NCI-H1694 treated with DMSO at 0.1 percent for 48 hours (cell line): ENCODE data around the gene HNMT.
"Not testable (repeated sequence)": the region's sequence is repeated elsewhere in the genome, so short reads cannot be mapped to it uniquely, and the experiment has no call there.

Experiments used
- DNase-seq: peaks from one replicate; lab custom pipeline; 2025; lab: John Stamatoyannopoulos, UW

HNMT gene

DNA sequence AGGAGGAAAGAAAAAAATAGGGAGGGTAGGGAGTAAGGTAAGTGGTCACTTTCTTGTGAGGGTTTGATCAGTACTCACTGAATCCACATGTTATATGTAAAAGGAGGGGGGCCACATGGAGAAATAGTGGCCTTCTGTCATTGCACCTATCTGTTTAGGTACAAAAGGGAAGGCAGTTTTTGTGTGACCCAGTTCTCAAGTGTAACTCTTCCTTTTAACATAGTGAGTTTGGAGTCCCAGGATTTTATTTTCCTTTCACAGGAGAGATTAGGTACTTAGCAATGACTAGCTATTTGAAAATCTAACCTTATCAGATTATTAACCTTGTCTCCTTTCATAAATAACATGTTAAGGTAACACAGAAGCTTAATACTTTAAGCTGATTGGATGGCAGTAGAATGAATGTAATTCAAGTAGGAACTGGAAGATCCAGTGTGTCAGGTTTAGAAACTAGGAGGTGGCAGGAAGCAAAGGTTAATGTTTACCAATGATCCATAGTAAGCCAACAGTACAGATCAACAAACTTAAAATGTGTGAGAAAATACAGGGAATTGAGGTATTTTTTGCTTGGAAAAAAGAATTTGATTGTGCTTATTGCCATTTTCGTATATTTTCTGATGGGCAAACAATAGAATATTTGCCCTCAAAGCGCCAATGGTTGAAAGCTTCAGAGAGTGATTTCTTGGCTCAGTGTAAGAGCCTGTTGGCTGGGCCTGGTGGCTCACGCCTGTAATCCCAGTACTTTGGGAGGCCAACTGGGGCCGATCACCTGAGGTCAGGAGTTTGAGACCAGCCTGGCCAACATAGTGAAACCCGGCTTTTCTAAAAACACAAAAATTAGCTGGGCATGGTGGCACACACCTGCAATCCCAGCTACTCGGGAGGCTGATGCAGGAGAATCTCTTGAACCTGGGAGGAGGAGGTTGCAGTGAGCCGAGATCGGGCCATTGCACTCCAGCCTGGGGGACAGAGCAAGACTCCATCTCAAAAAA, 11.3 kb downstream of the HNMT start:
- no peak for DNase-seq

DNA sequence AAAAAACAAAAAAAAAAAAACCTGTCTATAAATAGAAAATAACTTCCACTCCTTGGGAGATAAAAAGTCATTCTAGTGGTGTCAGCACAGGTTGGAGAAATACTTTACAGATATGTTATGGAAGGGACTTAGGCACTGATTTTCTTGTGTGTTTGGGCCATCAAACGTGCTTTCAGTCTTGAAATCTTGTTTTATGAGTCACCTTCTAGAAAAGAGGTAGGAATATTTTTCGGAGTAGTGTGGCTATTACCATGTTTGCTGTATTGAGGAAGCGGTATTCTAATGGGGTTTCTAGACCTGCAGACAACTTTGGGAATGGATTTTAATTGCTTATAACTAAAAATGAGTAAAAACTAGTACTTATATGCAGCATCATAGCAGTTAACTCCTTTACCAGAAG, 12.0 kb downstream of the HNMT start:
- no peak for DNase-seq

DNA sequence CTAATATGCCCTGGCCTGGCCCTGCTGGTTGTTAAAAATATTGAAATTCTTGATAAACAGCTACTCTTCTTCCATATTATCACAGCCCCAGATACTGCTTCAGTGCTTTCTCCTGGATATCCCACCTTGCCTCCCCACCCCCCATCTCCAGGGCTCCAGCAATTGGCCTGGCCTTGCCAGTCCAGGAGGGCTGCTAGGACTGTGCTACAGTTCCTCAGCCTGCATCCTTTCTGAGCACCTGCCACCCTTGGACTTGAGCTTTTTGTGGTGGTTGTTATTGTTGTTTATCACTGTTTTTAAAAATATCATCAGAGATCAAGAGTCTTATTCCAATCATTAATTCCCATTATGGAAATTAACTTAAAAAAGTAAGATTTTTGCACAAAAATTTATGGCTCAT, 13.5 kb downstream of the HNMT start:
- no peak for DNase-seq

DNA sequence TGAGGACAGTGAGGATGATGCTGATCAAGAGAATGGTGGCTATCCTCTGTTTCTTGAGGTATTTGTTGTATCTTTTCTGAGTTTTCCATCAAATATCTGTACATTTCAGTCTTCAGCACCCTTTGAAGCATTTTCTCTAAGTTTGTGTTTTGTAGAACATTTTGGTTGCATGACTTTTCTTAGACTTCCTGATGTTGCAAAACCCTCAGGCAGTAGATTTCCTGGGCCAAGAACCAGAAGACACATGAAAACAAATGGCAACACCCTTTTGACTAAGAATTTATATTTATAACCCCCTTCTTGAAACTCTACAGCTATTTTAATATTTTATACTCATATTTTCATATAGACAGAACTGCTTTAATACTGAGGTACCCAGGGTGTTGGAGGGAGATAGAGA, 16.2 kb downstream of the HNMT start:
- DNase-seq: no peak

DNA sequence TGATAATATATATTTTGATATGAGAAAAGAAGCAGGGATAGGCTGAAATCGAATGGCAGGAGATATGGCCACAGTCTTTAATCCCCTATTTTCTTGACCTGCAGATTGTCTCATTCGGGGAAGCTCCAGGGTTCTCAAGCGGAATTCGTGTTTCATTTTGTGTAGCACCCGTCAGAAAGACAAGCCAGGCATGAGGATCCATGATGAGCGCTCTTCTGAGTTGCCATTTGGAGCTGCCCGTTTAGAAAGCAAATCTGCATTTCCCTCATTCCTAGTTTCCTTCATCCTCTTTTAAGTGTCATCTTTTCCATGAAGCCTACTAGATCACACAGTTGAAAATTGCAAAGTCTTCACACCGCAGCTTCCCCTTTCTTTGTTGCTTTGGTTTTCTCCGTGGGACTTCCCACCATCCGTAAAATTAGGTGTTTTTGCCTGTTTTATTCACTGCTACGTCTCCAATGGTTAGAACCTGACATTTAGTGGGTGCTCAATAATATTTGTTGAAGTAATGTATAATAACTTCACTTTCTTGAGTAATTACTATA, 16.9 kb downstream of the HNMT start:
- no peak for DNase-seq

DNA sequence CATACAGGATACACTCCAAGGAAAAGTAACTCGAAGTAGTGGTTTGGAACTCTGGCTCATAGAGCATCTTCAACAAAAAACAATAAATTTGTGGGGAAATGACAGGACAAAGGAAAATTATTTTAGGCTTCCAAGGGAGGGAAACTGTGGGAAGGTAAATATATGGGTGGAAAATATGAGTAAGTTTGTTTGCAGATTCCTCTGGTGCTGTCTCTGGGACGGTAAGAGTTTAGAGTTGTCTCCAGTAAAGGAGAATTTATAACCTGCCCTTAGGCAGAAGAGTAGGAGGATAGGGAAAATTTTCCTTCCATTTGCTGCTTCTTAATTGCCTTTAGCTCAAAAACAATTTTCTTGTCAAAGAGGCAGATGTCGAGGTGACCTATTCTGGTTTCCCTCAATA, 19.3 kb downstream of the HNMT start:
- no peak for DNase-seq

DNA sequence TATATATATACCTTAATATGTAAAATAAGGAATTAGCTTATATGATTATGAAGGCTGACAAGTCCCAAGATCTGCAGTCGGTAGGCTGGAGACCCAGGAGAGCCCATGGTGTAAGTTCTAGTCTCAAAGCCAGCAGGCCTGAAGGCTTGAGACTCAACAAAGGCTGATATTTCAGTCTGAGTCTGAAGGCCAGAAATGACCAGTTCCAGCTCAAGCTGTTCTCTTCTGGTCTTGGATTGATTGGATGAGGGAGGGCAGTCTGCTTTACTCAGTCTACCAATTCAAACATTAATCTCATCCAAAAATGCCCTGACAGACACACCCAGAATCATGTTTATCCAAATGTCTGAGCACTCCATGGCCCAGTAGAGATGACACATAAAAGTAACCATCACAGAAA, 22.0 kb downstream of the HNMT start:
- DNase-seq: no peak

DNA sequence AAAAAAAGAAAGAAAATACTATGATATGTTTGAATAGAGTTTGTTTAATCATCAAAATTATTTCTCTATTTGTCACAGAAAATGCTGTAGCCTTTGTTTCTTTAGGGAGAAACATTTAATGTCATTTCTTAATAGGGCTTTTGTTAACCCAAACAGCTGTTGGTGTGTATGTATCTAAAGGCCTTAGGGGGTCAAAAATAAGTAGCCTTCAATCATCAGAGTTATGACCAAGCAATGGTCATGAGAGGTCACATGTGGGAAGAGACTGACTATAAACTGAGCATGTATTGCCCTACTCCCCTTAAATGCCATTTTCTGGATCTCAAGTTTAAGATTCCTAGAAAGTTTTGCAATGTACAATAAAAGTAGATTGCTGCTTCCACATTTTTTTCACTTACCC, 22.7 kb downstream of the HNMT start:
- no peak for DNase-seq

DNA sequence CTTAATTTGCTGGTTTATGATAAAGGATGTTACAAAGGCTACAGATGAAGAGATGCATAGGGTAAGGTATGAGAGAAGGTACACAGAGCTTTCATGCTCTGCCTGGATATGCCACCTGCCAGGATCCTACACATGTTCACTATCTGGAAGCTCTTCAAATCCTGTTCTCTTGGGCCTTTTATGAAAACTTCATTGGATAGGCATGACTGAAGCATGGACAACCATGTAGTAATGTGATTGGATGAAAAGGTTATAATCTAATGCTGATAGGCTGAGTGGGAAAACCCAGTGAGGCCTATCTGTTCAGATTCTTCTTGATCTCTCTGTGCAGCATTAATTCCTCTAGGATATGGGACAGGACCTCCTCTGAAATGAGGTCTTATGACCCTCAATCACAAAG, 26.8 kb downstream of the HNMT start:
- DNase-seq: no peak

DNA sequence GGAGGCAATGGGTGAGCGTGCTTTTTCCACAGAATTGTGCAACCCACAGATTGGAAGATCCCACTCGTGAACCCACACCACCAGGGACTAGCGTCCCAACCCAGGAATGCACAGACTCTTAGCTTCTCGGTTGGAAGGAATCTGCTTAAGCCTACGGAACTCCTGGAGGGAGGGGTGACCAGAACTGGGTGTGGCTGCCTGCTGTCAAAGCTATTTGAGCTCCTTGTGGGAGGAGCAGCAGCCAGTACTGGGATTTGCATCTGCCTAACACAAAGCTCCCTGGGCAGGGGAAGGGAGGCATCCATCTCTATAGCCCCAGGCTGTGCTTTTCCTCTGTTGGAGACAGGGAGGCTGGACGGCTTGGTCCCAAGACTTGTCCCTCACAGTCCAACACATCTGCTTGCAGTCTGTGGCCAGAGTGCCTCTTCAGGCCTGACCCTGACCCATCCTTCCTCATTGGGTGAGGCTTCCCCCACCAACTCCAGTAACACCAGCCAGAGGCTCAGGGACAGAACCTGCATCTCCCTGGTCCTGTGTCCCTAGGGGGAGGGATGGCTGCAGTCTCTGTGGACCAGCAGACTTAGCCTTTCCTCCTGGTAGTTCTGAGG, 27.9 kb downstream of the HNMT start:
- no peak for DNase-seq

DNA sequence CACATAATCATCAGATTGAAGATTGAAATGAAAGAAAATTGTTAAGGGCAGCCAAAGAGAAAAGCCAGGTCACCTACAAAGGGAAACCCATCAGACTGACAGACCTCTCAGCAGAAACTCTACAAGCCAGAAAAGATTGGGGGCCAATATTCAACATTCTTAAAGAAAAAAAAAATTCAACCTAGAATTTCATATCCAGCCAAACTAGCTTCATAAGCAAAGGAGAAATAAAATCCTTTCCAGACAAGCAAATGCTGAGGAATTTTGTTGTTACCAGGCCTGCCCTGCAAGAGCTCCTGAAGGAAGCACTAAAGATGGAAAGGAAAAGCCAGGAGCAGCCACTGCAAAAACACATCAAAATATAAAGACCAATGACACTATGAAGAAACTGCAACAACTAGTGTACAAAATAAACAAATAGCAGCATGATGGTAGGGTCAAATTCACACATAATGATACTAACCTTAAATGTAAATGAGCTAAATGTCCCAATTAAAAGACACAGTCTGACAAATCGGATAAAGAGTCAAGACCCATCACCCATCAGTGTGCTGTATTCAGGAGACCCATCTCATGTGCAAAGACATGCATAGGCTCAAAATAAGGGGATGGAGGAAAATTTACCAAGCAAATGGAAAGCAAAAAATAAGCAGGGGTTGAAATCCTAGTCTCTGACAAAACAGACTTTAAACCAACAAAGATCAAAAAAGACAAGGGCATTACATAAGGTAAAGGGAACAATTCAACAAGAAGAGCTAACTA, 29.6 kb downstream of the HNMT start:
- not testable (repeated sequence) for DNase-seq

DNA sequence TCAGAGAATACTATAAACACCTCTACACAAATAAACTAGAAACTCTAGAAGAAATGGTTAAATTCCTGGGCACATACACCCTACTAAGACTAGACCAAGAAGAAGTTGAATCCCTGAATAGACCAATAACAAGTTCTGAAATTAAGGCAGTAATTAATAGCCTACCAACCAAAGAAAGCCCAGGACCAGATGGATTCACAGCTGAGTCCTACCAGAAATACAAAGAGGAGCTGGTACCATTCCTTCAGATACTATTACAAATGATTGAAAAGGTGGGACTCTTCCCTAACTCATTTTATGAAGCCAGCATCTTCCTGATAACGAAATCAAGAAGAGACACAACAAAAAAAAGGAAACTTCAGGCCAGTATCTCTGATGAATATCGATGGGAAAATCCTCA, 31.1 kb downstream of the HNMT start:
- not testable (repeated sequence) for DNase-seq

DNA sequence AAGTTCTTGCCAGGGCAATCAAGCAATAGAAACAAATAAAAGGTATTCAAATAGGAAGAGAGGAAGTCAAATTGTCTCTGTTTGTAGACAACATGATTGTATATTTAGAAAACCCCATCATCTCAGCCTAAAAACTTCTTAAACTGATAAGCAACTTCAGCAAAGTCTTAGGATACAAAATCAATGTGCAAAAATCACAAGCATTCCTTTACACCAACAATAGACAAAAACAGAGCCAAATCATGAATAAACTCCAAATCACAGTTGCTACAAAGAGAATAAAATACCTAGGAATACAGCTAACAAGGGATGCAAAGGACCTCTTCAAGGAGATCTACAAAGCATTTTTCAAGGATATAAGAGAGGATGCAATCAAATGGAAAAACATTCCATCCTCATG, 31.9 kb downstream of the HNMT start:
- not testable (repeated sequence) for DNase-seq

DNA sequence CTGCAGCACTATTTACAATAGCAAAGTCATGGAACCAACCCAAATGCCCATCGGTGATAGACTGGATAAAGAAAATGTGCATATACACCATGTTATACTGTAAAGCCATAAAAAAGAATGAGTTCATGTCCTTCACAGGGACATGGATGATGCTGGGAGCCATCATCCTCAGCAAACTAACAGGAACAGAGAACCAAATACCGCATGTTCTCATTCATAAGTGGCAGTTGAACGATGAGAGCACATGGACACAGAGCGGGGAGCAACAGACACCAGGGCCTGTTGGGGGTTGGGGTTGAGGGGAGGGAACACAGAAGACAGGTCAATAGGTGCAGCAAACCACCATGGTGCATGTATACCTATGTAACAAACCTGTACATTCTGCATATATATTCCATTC, 33.5 kb downstream of the HNMT start:
- no peak for DNase-seq

DNA sequence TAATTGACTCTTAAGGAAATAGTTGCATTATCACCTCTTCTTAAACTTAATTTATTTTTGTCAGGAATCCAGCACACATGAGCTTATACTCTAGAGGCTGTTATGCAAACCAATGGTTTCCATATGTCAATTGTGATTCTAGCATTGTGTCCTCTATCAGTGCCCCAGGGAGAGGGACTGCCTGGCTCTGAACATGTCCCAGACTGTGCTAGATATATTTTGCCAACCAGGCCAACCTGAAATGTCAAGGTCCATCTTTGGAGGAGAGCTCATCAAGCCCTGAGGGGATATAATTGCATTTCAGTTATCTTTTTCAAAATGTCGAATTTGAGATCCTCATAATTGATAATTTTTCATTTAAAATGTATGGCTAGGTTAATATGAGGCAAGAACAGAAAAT, 34.2 kb downstream of the HNMT start:
- DNase-seq: no peak

DNA sequence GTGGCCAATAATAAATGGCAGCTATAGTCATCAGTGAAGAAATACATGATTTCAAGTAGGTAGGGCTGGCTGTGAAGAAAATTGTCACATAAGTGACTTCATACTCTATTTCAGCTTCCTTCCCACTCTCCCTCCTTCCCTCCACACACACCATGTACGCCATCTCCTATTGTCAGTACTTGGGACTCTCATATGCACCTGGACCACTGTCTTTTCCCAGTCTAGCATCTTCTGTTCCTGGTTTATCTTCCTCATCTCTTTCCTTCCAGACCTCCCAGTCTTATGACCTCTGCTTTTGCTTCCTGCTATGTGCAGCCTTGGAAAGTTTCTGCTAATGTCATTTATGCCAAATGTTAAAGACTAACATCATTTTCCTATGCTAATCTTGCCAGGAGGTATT, 35.0 kb downstream of the HNMT start:
- DNase-seq: no peak

DNA sequence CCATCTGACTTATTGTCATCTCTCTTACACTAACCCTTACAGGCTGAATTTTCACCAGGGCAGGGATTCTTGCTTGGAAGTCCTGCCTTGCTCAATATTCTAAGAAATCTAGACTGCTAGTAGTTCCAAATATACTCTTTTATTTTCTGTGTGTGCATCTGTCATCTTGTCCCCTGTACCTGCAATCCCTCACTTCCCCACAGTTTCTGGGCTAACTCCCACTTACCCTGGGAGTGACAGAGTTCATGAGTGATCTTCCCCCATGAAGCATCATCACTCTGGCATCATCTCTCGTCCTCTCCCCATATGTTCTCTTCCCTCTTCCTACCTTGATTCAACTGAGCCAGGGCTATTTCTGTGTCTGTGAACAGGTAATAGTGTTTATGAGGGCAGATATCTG, 35.7 kb downstream of the HNMT start:
- no peak for DNase-seq

DNA sequence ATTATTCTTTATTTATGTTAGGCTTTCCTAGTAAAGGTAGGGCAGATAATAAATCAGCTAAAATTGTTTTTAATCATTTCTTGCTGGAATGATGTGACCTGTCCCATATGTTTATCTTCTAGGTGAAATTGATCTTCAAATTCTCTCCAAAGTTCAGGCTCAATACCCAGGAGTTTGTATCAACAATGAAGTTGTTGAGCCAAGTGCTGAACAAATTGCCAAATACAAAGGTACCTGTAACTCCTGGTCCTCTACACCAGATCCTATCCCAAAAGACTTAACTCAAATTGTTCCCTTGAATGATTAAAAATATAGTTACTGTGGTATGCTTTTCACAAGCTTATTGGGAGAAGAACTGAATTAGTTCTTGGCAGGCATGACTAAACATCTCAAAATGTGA, 36.5 kb downstream of the HNMT start:
- no peak for DNase-seq

DNA sequence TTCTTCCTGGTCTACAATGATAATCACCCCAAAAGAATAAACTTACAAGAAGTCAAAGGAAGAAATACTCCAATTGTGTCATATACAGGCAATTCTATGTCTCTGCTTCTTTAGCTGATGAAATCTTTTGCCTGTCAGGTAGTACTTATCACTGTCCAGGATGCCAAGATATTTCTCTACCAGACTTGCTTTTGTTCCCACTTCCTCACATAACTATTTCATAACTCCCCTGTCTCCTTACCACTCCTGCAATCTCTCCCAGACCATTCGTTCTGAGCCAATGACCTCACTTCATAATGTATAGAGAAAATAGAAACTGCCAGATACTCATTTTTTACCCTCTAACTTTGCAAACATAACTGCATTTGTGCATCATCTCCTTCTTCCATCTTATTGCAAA, 39.1 kb downstream of the HNMT start:
- DNase-seq: no peak

DNA sequence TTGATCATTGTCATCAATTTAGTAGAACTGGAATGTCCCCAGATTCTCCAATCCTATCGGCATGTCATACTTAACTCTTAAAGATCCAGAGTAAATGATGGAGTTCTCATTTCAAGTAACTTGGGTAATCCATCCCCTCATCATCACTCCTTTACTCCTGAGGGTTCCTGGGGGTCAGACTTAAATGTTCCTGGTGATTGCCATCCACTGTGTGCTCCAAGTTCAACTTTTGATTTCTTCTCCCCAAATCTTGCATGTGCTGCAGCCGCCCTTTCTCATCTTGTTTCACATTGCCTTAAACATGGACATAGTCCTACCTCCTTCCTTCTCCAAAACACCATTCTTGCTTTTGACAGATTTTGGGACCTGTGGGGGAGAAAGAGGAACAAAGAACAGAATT, 43.2 kb downstream of the HNMT start:
- no peak for DNase-seq

DNA sequence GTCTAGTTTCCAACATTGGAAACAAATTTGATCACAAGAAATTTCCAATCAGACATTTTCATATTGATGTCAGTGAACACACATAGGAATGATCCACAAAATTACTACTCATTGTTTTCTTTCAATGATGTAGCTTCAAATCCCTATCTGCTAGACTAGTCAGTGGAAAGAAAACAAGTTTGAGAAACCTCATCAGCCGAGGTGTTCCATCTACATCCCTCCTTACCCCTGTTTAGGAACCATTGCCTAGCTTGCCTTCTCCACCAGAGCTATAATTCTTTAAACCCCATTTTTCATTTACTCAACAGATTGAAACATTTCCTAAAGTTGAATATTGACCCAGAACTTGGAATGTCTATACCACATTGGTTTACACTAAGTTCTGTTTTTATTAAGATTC, 45.3 kb downstream of the HNMT start:
- DNase-seq: no peak

DNA sequence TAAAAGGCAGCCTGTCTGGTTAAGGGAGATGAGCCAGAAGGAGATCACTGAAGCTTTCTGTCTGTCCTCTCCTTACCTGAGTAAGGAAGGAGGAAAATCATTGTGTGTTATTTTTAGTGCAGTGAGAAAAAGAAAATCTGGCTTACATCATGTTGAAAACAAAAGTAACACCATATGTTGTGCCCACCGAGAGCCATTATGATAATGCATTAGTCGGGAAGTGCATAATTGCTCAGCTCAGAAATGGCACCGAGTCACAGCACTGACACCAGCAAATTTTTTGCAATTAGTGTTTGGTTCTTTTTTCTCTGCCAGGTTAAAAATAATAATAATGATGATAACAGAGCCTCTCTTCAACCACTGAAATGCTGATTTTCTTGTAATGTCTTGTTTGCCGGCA, 46.6 kb downstream of the HNMT start:
- DNase-seq: peak; percentile 49

DNA sequence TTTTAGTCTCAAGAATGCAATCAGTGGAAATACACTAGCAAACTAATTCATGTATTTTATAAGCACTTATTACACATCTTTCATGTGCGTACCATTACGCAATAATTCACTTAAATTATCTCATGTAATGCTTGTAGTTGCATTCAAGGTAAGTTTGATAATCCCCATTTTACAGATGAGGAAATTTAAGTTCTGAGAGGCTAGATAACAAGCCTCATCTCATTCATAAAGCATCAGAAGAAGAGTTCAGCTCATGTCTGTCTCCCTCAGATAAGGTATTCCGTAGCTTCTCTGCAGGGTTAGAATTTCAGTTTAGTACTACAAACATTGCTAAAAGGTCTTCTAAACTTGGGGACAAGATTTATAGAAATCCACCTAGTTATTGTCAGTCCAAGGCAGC, 47.8 kb downstream of the HNMT start:
- DNase-seq: no peak
